ENCODE measurements around the gene PARD3B.

PARD3B gene

GRCh38 chr2:205030695-205031094 is 485.4 kb downstream of the PARD3B start:
- DNase-seq, result no peak

GRCh38 chr2:205032093-205032551 is 486.8 kb downstream of the PARD3B start:
- DNase-seq, result no peak

GRCh38 chr2:205033431-205033830 is 488.2 kb downstream of the PARD3B start:
- DNase-seq, result no peak

GRCh38 chr2:205034034-205034433 is 488.8 kb downstream of the PARD3B start:
- DNase-seq, result no peak

- no peak for DNase-seq
Observed at GRCh38 chr2:205040323-205040722, 495.0 kb downstream of the PARD3B start.

DNA sequence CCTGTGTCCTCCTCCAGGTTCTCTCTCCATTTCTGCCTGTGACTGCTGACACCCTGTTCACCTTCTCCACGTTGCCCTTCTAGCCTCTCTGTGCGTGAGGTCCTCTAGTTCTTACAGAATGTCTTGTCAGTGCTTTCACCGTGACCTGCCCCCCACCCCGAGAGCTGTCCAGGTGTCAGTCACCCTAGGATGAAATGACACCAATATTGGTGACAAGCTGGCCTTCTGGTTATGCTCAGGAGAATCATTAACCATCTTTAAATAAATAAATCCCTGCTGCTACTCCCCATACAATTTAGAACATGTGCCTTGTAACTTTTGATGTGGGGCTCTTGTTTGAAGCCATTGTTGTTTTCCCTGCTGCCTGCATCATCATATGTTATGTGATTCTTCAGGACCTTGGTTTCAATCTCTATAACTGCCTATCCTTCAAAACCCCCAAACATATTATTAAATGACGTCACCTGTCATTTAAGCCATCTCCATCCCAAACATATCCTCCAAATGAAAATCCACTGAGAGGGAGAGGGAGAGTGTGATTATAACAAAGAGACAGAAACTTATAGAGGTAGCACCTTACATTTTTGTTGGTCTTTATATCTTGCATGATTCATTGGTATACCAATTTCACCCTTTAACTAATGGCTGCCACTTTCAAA is 496.3 kb downstream of the PARD3B start:
- DNase-seq, result no peak

GRCh38 chr2:205043285-205043684 is 498.0 kb downstream of the PARD3B start:
- DNase-seq, result no peak

DNA sequence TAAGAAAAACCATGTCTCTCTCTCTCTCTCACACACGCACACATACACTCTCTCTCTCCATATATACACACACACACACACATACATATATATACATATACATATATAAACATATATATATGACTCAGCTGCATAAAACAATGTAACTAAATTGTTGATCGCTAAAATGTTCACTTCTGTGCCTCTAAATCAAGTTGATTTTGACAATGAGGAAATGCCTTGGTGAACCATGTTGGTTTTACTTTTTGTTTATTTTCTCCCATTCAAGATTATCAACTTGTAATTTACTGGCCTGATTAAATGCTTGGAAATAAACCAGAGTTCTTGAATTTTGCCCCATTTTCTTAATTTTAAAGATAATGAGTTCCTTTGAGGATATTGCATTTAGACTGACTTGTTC is 500.4 kb downstream of the PARD3B start:
- DNase-seq, result no peak

GRCh38 chr2:205047273-205047839 is 502.1 kb downstream of the PARD3B start:
- no peak for DNase-seq

GRCh38 chr2:205051417-205051816 is 506.1 kb downstream of the PARD3B start:
- DNase-seq, result no peak

DNA sequence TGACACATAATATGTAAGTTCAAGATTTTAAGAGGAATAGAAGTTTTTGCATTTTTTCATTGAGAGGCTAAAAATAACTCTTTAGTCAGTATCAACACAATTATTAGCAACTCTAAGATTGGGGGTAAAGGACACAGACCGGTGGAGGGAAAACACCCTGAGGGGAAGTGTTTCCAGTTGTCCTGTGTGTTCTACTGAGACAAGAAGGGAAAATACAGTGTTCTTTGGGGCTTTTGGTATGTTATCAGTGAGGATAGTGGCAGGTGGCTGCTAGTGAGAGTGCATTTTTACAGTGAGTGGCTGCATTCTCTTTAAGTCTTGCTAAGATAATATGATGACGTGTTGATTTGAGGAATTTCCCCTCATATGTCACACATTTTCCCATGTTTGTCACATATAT is 507.5 kb downstream of the PARD3B start:
- no peak for DNase-seq

DNA sequence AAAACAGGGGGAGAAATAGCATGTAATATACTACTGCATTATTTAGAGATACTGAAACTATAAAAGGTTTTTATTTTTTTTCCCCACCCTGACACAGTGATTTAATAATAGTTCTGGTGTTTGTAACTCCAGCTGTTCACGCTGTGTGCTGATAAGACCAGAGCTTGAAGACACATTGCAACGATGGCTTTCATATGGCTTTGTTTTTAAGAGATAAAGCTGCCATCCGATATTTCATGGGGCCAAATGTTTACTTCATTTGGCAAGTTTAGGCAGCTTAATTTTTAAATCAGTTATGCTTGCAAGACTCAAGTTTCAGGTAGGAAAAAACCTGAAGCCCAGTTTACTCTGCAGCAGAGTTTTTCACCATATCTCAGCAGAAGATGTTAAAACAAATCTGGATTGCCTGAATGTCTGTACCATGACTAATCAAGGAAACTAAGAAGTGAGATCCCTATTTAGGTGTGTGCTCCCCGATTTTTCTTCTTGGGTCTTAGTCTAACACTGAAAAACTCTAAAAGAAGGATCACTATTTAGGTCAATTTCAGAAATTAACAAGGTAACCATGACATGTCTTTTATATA is 508.6 kb downstream of the PARD3B start:
- no peak for DNase-seq

DNA sequence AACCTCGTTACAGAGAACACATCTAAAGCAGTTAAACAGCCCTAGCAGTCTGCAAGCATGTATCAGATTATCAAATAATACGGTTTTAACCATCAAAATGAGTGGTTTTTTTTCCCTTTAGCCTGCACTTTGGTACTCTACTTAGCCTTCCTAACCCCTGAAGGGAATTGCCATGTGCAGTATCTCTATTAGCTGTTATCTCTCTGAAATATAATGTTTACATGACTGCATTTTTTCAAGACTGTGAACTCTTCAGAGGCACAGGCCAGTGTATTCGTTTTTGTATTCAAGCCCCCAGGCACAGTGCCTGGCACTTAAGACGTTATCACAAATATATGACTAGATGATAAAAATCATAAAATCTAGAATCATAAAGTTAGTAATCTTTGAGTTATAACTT is 509.5 kb downstream of the PARD3B start:
- no peak for DNase-seq

- DNase-seq, result no peak
Observed at GRCh38 chr2:205055251-205055650, 510.0 kb downstream of the PARD3B start.

DNA sequence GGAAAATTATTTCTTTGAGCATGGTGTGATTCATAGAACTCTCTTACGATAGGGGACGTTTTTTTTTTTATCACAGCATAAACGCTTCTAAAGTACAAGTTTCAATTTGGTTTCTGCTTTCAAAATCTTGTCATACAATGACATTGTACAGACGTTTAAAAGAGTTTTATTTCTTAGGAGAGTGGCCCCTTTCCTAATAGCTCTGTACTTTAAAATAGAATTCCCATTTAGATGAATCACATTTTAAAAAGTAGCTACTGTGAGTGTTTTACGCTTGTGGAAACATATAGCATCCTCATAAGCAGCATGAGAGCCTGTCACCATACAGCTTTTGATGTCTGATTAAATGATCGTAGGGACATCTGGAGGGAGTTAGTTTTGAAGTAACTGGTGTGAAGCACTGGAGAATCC is 510.9 kb downstream of the PARD3B start:
- no peak for DNase-seq

GRCh38 chr2:205058409-205058808 is 513.1 kb downstream of the PARD3B start:
- no peak for DNase-seq

DNA sequence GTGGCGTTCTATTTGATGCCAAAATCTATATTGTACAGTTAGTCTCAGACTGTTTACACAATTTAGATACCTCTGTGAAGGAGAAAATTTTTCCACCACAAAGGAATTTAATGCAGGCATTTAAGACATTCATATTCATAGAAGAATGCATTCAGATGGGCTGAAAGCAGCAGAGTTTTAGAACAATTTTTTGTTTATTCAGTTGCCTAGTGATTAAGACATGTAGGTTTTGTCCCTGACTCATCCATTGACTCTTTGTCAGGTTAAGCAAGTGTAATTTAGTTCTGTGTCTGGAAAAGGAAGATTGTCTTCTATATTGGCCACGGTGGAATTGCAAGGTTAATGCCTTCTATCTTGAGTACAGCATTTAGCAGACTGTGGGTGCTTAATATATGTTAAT is 515.0 kb downstream of the PARD3B start:
- no peak for DNase-seq

GRCh38 chr2:205066081-205066480 is 520.8 kb downstream of the PARD3B start:
- no peak for DNase-seq

- no peak for DNase-seq
Observed at GRCh38 chr2:205069928-205070327, 524.7 kb downstream of the PARD3B start.

GRCh38 chr2:205070889-205071288 is 525.6 kb downstream of the PARD3B start:
- DNase-seq, result no peak

DNA sequence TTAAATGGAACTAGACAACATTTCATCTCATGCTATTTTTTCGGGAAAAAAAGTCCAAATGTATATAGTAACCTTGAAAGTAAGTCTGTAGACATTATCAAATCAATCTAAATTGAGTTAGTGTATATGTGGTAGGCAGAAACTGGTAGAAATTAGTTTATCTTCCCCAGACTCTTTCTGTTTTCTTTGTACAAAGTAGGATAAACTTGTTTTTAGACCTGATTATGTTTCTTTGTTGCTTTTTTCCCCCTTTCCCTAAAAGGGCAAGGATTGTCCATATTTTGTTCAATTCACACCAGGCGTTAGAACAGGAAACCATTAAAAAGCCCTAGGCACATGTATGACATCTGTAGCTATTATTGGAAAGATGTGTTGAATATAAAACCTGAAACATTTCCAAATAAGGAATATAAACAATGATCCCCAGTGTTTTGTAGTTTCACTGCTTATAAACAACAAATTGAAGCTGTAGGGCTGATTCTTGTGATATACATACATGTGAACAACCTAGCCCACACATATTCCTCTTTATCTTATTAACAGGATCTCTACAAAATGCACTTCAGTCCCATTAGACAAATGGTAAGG is 528.3 kb downstream of the PARD3B start:
- no peak for DNase-seq

DNA sequence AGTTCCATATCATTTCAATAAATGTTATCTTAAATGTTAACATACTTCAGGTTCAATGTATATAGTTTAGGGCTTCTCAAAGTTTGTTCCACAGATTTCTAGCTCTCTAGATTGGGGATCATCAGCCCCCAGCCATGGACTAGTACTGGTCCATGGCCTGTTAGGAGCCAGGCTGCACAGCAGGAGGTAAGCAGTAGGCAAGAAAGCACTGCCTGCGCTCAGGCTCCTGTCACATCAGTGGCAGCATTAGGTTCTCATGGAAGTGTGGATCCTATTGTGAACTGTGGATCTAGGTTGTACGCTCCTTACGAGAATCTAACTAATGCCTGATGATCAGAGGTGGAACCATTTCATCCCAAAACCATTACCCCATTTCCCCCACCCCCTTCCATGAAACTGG is 531.1 kb downstream of the PARD3B start:
- DNase-seq, result no peak

GRCh38 chr2:205077159-205077558 is 531.9 kb downstream of the PARD3B start:
- DNase-seq, result no peak

- no peak for DNase-seq
Observed at GRCh38 chr2:205078762-205079161, 533.5 kb downstream of the PARD3B start.
